ENCODE measurements around the gene TREML2. TPM values are rescaled to one million over a fixed set of nuclear protein-coding genes. Genes with fewer than 3 reads are reported as not detected.

The TREML2 gene
- total RNA-seq, 2 donors from 2014 or later = 0.13 to 0.15 TPM

- intact Hi-C loops (cut with DNase I) = no loop called here
- DNase-seq (no peak), ATAC-seq (no peak)
These were observed 16.2 kb downstream of the TREML2 start for GRCh38 chr6:41184761-41185160.

GRCh38 chr6:41182069-41183034, 18.6 kb downstream of the TREML2 start:
- DNase-seq = no peak
- intact Hi-C loops (cut with DNase I) = no loop called here
- ATAC-seq = peak; percentile 53 to 73

GRCh38 chr6:41181566-41181965, 19.4 kb downstream of the TREML2 start:
- DNase-seq (no peak), ATAC-seq (no peak)
- intact Hi-C loops (cut with DNase I) = no loop called here

- intact Hi-C loops (cut with DNase I) = no loop called here
- DNase-seq (no peak), ATAC-seq (no peak)
These were observed 21.8 kb downstream of the TREML2 start for GRCh38 chr6:41179163-41179562.

- DNase-seq = no peak
- no peak for ATAC-seq
- intact Hi-C loops (cut with DNase I) = no loop called here
These were observed 23.3 kb downstream of the TREML2 start for GRCh38 chr6:41177695-41178094.

GRCh38 chr6:41177287-41177686, 23.7 kb downstream of the TREML2 start:
- intact Hi-C loops (cut with DNase I) = no loop called here
- ATAC-seq = no peak

GRCh38 chr6:41176189-41176588, 24.8 kb downstream of the TREML2 start:
- ATAC-seq = no peak
- no peak for DNase-seq
- intact Hi-C loops (cut with DNase I) = no loop called here

More at GRCh38 chr6:41177287-41177686, 23.7 kb downstream of the TREML2 start:
- no peak for DNase-seq

- DNase-seq (no peak), ATAC-seq (no peak)
- intact Hi-C loops (cut with DNase I) = no loop called here
These were observed 25.9 kb downstream of the TREML2 start for GRCh38 chr6:41175084-41175483.

- no peak for ATAC-seq
- intact Hi-C loops (cut with DNase I) = no loop called here
- DNase-seq = no peak
These were observed 26.3 kb downstream of the TREML2 start for GRCh38 chr6:41174610-41175009.

- intact Hi-C loops (cut with DNase I) = no loop called here
- DNase-seq (no peak), ATAC-seq (no peak)
These were observed 29.0 kb downstream of the TREML2 start for GRCh38 chr6:41171908-41172307.

GRCh38 chr6:41170547-41171160, 30.3 kb downstream of the TREML2 start:
- intact Hi-C loops (cut with DNase I) = no loop called here
- DNase-seq (no peak), ATAC-seq (no peak)

- no peak for ATAC-seq
- intact Hi-C loops (cut with DNase I) = no loop called here
- DNase-seq = no peak
These were observed 33.6 kb downstream of the TREML2 start for GRCh38 chr6:41167173-41167963.

- no peak for DNase-seq
- intact Hi-C loops (cut with DNase I) = no loop called here
These were observed 36.3 kb downstream of the TREML2 start for GRCh38 chr6:41164551-41165120.

GRCh38 chr6:41163419-41163717, 37.6 kb downstream of the TREML2 start:
- no peak for DNase-seq
- no peak for ATAC-seq
- intact Hi-C loops (cut with DNase I) = no loop called here

More at GRCh38 chr6:41164551-41165120, 36.3 kb downstream of the TREML2 start:
- no peak for ATAC-seq

GRCh38 chr6:41162687-41163418, 38.1 kb downstream of the TREML2 start, which contains the start of gene TREM2:
TSS of gene TREM2 (minus strand) at chr6:41163116. CDS start at chr6:41163082, 34 bp downstream.
- intact Hi-C loops (cut with DNase I) = no loop called here
- no peak for DNase-seq
- peak in 1 of 2 donors; percentile 43 for ATAC-seq

- peak in 1 of 2 donors; percentile 41 for ATAC-seq
- intact Hi-C loops (cut with DNase I) = no loop called here
- no peak for DNase-seq
These were observed 38.9 kb downstream of the TREML2 start for GRCh38 chr6:41161851-41162552.

- intact Hi-C loops (cut with DNase I) = no loop called here
These were observed 39.6 kb downstream of the TREML2 start for GRCh38 chr6:41161380-41161779.

GRCh38 chr6:41160933-41161332, 40.0 kb downstream of the TREML2 start:
- ATAC-seq (no peak), DNase-seq (no peak)
- intact Hi-C loops (cut with DNase I) = no loop called here

More at GRCh38 chr6:41161380-41161779, 39.6 kb downstream of the TREML2 start:
- ATAC-seq (no peak), DNase-seq (no peak)

All from left cardiac atrium (tissue), 4 donors.